Measurements from ENCODE around the gene STARD13.

GRCh38 chr13:33311040-33311439, 25.5 kb upstream of the STARD13 start:
- no peak for TF ChIP-seq GATA2 (IDR thresholded peaks at IDR 0.05; ENCODE audit: low read depth, low read length)
- TF ChIP-seq GATA3 (IDR thresholded peaks at IDR 0.05; ENCODE audit: low read depth, low read length), result no peak
